H1 (cell line): ENCODE measurements around the gene PI4KA. TPM values are rescaled to one million over a fixed set of nuclear protein-coding genes. Genes with fewer than 3 reads are reported as not detected.
"Not testable (repeated sequence)": the region's sequence is repeated elsewhere in the genome, so short reads cannot be mapped to it uniquely, and the experiment has no call there.

Experiments used
- CTCF ChIA-PET: fragments of 300-600 bp; sonication (Branson Sonifier 250); formaldehyde crosslinking; loops from one replicate; lab custom pipeline; 2021; ENCODE audit not compliant: partially characterized antibody; lab: Charles Lee
- POLR2A ChIA-PET: fragments of 300-600 bp; sonication (Branson Sonifier 250); formaldehyde crosslinking; loops from one replicate; lab custom pipeline; 2021; ENCODE audit warnings: inconsistent platforms; ENCODE audit not compliant: partially characterized antibody; lab: Charles Lee
- DNase-seq, 2 experiments: peaks; one replicate each; pipeline versions ENCODE4 v3.0.0 to v3.0.0-alpha.2; 2010 to 2022; ENCODE audit warnings: low spot score in 2 of 2, low read depth in 1 of 2, mixed read lengths in 1 of 2
- FAIRE-seq: peaks from 2 replicates; lab custom pipeline; 2011; peaks lifted over from hg19 to GRCh38; lab: Jason Lieb, UNC
- H2AFZ ChIP-seq: 2 replicates; pipeline ENCODE4 v1.8.1; 2012; ENCODE audit warnings: low read length, inconsistent platforms
- H2AK5ac ChIP-seq: 2 replicates; pipeline ENCODE4 v1.6.1; 2013; ENCODE audit warnings: low read depth, low read length
- H2BK120ac ChIP-seq: replicated peaks from 2 replicates; pipeline ENCODE3; 2013; ENCODE audit warnings: low read depth, low read length, inconsistent platforms
- H2BK12ac ChIP-seq: 2 replicates; pipeline ENCODE4 v1.6.1; 2013; ENCODE audit warnings: low read depth, low read length
- H2BK15ac ChIP-seq: 2 replicates; pipeline ENCODE4 v1.6.1; 2013; ENCODE audit warnings: low read length
- H2BK20ac ChIP-seq: 2 replicates; pipeline ENCODE4 v1.6.1; 2013; ENCODE audit warnings: low read length
- H2BK5ac ChIP-seq: 2 replicates; pipeline ENCODE4 v1.6.1; 2013; ENCODE audit warnings: low read depth, low read length
- H3K14ac ChIP-seq: 2 replicates; pipeline ENCODE4 v1.6.1; 2013; ENCODE audit warnings: inconsistent platforms; ENCODE audit not compliant: insufficient read length
- H3K18ac ChIP-seq: 2 replicates; pipeline ENCODE4 v1.6.1; 2013; ENCODE audit warnings: low read length; ENCODE audit errors: extremely low read depth
- H3K23ac ChIP-seq: 2 replicates; pipeline ENCODE4 v1.6.1; 2013; ENCODE audit warnings: inconsistent platforms; ENCODE audit not compliant: insufficient read length
- H3K23me2 ChIP-seq: 2 replicates; pipeline ENCODE4 v1.6.1; 2013; ENCODE audit warnings: low read depth, low read length
- H3K27ac ChIP-seq: 2 replicates; pipeline ENCODE4 v1.6.1; 2011; ENCODE audit warnings: low read depth, low read length, inconsistent platforms
- H3K27me3 ChIP-seq, 4 experiments: replicated peaks in 1 of 4; 1 replicate in 1 of 4; 2 replicates in 3 of 4; pipeline versions ENCODE4 v1.6.1 to v1.8.1; 2011 to 2013; ENCODE audit warnings: low read length in 3 of 4, mild to moderate bottlenecking in 3 of 4, inconsistent platforms in 2 of 4, mixed read lengths in 2 of 4, moderate library complexity in 1 of 4; ENCODE audit not compliant: control insufficient read depth in 3 of 4, insufficient read depth in 3 of 4; ENCODE audit errors: extremely low read depth in 1 of 4
- H3K36me3 ChIP-seq, 4 experiments: 2 replicates each; pipeline versions ENCODE4 v1.6.1 to v1.8.1; 2011 to 2013; ENCODE audit warnings: mild to moderate bottlenecking in 4 of 4, low read length in 3 of 4, moderate library complexity in 2 of 4, control low read depth in 1 of 4, inconsistent platforms in 1 of 4; ENCODE audit not compliant: insufficient read depth in 4 of 4, control insufficient read depth in 2 of 4
- H3K4ac ChIP-seq: replicated peaks from 2 replicates; pipeline ENCODE3; 2013; ENCODE audit warnings: low read length, low read depth, mixed read lengths, inconsistent platforms; ENCODE audit not compliant: insufficient read length
- H3K4me1 ChIP-seq, 4 experiments: replicated peaks in 1 of 4; 1 replicate in 1 of 4; 2 replicates in 3 of 4; pipeline versions ENCODE4 v1.6.1 to v1.8.1; 2011 to 2013; ENCODE audit warnings: low read length in 3 of 4, inconsistent platforms in 2 of 4, mixed read lengths in 1 of 4; ENCODE audit not compliant: insufficient read depth in 4 of 4, control insufficient read depth in 3 of 4
- H3K4me2 ChIP-seq, 2 experiments: 2 replicates each; pipeline versions ENCODE4 v1.6.1 to v1.8.1; 2011 to 2013; ENCODE audit warnings: low read depth in 2 of 2, low read length in 2 of 2, control low read depth in 1 of 2, inconsistent platforms in 1 of 2, mild to moderate bottlenecking in 1 of 2; ENCODE audit not compliant: insufficient read depth in 1 of 2
- H3K4me3 ChIP-seq, 4 experiments: fragments of 200-600, 300-600 bp in 1 of 4; sonication (generic), shearing (Covaris generic), sonication (Bioruptor Twin) in 1 of 4; 2 replicates each; pipeline versions ENCODE4 v1.5.1 to v1.8.1; 2011 to 2016; ENCODE audit warnings: low read length in 4 of 4, low read depth in 3 of 4, control low read depth in 2 of 4, inconsistent platforms in 2 of 4, mild to moderate bottlenecking in 2 of 4, mixed read lengths in 1 of 4, moderate library complexity in 1 of 4; ENCODE audit not compliant: insufficient read depth in 2 of 4; ENCODE audit errors: extremely low read depth in 1 of 4
- H3K56ac ChIP-seq: replicated peaks from 2 replicates; pipeline ENCODE3; 2013; ENCODE audit warnings: low read depth, mild to moderate bottlenecking, mixed read lengths, low read length, inconsistent platforms; ENCODE audit not compliant: insufficient read length
- H3K79me1 ChIP-seq: 2 replicates; pipeline ENCODE4 v1.6.1; 2013; ENCODE audit warnings: low read depth, low read length, control low read depth
- H3K79me2 ChIP-seq, 2 experiments: 2 replicates each; pipeline versions ENCODE4 v1.6.1 to v1.8.1; 2012 to 2013; ENCODE audit warnings: low read length in 2 of 2, mild to moderate bottlenecking in 2 of 2, inconsistent platforms in 1 of 2; ENCODE audit not compliant: insufficient read depth in 2 of 2, control insufficient read depth in 1 of 2
- H3K9ac ChIP-seq, 4 experiments: replicated peaks in 1 of 4; 1 replicate in 1 of 4; 2 replicates in 3 of 4; pipeline versions ENCODE4 v1.6.1 to v1.8.1; 2011 to 2013; ENCODE audit warnings: low read depth in 3 of 4, low read length in 3 of 4, control low read depth in 2 of 4, mild to moderate bottlenecking in 2 of 4, moderate library complexity in 2 of 4, inconsistent platforms in 1 of 4; ENCODE audit errors: extremely low read depth in 1 of 4
- H3K9me3 ChIP-seq, 2 experiments: 2 replicates each; pipeline versions ENCODE4 v1.6.1 to v1.8.1; 2012 to 2013; ENCODE audit warnings: mild to moderate bottlenecking in 2 of 2, moderate library complexity in 2 of 2, control low read depth in 1 of 2, inconsistent platforms in 1 of 2, low read depth in 1 of 2, low read length in 1 of 2, mixed read lengths in 1 of 2; ENCODE audit not compliant: insufficient read depth in 2 of 2
- H4K20me1 ChIP-seq, 2 experiments: replicated peaks in 1 of 2; 2 replicates each; pipeline versions ENCODE3 to v1.8.1; 2011 to 2013; ENCODE audit warnings: inconsistent platforms in 2 of 2, low read length in 2 of 2, mild to moderate bottlenecking in 1 of 2; ENCODE audit not compliant: insufficient read depth in 2 of 2, control insufficient read depth in 1 of 2
- H4K5ac ChIP-seq: 2 replicates; pipeline ENCODE4 v1.6.1; 2013; ENCODE audit warnings: low read length, low read depth, mixed read lengths, inconsistent platforms; ENCODE audit not compliant: insufficient read length
- H4K8ac ChIP-seq: 2 replicates; pipeline ENCODE4 v1.8.0; 2013; ENCODE audit warnings: mild to moderate bottlenecking, moderate library complexity, low read length, inconsistent platforms; ENCODE audit not compliant: insufficient read depth; ENCODE audit errors: extremely low read depth
- H4K91ac ChIP-seq: replicated peaks from 2 replicates; pipeline ENCODE3; 2013; ENCODE audit warnings: low read length, mixed read lengths, inconsistent platforms; ENCODE audit not compliant: insufficient read length
- WGBS, 2 experiments: shearing (Covaris generic) in 1 of 2; methylation state at CpG; one replicate each; pipeline versions ENCODE4 v1.1.6 to v1.1.7; 2013 to 2015; ENCODE audit warnings: low lambda C conversion rate in 2 of 2, mixed read lengths in 2 of 2, inconsistent platforms in 1 of 2, low coverage in 1 of 2, missing lambda C conversion rate in 1 of 2; ENCODE audit not compliant: insufficient replicate concordance in 2 of 2, insufficient coverage in 1 of 2, insufficient read length in 1 of 2; ENCODE audit errors: extremely low coverage in 1 of 2, missing lambda C conversion rate in 1 of 2; 5-methylcytosine and 5-hydroxymethylcytosine counted together
- polyA plus RNA-seq, 7 experiments: library from polyadenylated mRNA; depleted of rRNA in 3 of 7; stranded (reverse) in 5 of 7; unstranded in 2 of 7; fragments of >200 nt in 5 of 7; fragments of 200-250 nt in 2 of 7; gene quantifications; 1 replicate in 5 of 7; 2 replicates in 1 of 7; 4 replicates in 1 of 7; pipeline versions ENCODE4 v1.2.1 to v1.2.3, GENCODE V29; 2011 to 2013; ENCODE audit warnings: missing spikeins in 2 of 7, mixed read lengths in 2 of 7
- total RNA-seq: library from RNA; stranded (reverse); fragmentation: NEBNext Ultra II Directional; extraction: Animal tissue kit (Norgen Biotek cat#: 25700); gene quantifications from 2 replicates; pipeline ENCODE4 v1.2.1, GENCODE V29; 2021

Gene PI4KA
- total and polyA plus RNA-seq, 2 of the 8 experiments (the other 6 are each of a cell fraction or from before 2014, with no cell fraction given) = 22.5 to 37.7 TPM

- H3K79me2 ChIP-seq, H2AK5ac ChIP-seq, H4K20me1 ChIP-seq, H3K56ac ChIP-seq, H3K14ac ChIP-seq, H2BK15ac ChIP-seq, H3K79me1 ChIP-seq, H3K27ac ChIP-seq, H4K8ac ChIP-seq, H3K4me3 ChIP-seq, H3K4me1 ChIP-seq, H3K23ac ChIP-seq, H3K9me3 ChIP-seq, H3K4ac ChIP-seq, H2BK5ac ChIP-seq, H3K18ac ChIP-seq, H4K91ac ChIP-seq, H3K27me3 ChIP-seq, H4K5ac ChIP-seq, H3K9ac ChIP-seq, H3K4me2 ChIP-seq, H2BK120ac ChIP-seq, H2BK20ac ChIP-seq, DNase-seq, FAIRE-seq, H2BK12ac ChIP-seq, POLR2A ChIA-PET, H3K36me3 ChIP-seq, H2AFZ ChIP-seq, H3K23me2 ChIP-seq: not testable (repeated sequence)
- CTCF ChIA-PET = interaction anchor here (0.6 kb wide), 1 partner anchor 1091 kb away, joined by 3 read pairs; no protein-coding TSS in a partner anchor
- 91% methylated on average over 8 of the region's 8 CpGs; no CpG with 5 or more reads in 1 of the 2 experiments for WGBS, 2 experiments
Observed at GRCh38 chr22:20821717-20822239, 36.8 kb downstream of the PI4KA start.
